MM.1S (cell line): Measurements from ENCODE around the gene TEX2.

Experiments
- EZH2 ChIP-seq: fragments of 300-600 bp; sonication (generic); optimal IDR thresholded peaks from 2 replicates; pipeline ENCODE3; 2017; ENCODE audit warnings: low read depth, mild to moderate bottlenecking, antibody characterized with exemption, low read length, mixed read lengths
- TF ChIP-seq, protein P1 (sequence below): fragments of 300-600 bp; sonication (generic); IDR thresholded peaks from 2 replicates; pipeline ENCODE4 v1.5.1; 2016; ENCODE audit warnings: antibody characterized with exemption, low read length, mixed read lengths

DNA sequence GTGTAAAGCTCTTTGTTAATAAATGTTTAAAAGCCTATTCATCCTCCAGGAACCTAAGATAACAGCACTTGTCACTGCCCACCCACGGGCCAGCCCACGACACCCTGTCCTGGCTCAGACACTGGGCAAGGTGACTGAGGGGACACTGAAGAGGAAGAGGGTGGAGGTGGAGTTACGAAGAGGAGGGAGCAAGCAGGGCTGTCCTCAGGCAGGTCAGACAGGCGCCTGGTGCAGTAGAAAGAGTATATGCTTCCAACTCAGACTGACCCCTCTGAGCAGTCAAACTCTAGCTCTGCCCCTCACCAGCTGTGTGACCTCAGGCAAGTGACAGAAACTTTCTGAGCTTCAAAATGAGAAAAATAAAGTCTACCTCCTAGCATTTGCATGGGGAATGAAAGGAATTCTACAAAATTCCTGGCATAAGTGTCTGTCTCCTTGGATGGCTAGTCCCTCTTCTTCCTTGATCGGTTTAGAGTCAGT lies 22.8 kb downstream of the TEX2 start:
- TF ChIP-seq, protein P1, sequence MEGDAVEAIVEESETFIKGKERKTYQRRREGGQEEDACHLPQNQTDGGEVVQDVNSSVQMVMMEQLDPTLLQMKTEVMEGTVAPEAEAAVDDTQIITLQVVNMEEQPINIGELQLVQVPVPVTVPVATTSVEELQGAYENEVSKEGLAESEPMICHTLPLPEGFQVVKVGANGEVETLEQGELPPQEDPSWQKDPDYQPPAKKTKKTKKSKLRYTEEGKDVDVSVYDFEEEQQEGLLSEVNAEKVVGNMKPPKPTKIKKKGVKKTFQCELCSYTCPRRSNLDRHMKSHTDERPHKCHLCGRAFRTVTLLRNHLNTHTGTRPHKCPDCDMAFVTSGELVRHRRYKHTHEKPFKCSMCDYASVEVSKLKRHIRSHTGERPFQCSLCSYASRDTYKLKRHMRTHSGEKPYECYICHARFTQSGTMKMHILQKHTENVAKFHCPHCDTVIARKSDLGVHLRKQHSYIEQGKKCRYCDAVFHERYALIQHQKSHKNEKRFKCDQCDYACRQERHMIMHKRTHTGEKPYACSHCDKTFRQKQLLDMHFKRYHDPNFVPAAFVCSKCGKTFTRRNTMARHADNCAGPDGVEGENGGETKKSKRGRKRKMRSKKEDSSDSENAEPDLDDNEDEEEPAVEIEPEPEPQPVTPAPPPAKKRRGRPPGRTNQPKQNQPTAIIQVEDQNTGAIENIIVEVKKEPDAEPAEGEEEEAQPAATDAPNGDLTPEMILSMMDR: no peak
- no peak for TF ChIP-seq EZH2
